Astrocyte of the spinal cord (primary cell): Measurements from ENCODE around the gene CYP24A1.

Experiments used
- DNase-seq: peaks from one replicate; pipeline ENCODE4 v3.0.0; 2011; ENCODE audit warnings: low read depth, low spot score
- H3K4me3 ChIP-seq: 2 replicates; pipeline ENCODE4 v1.5.1; 2011; ENCODE audit warnings: low read depth, mild to moderate bottlenecking, low read length, moderate library complexity
- in situ Hi-C: cut with HindIII; loops from 2 replicates; pipeline ENCODE4 v1.10.0; 2017; ENCODE audit warnings: low sequenced_read_pairs
- TF ChIP-seq, protein P1 (sequence below): IDR thresholded peaks from 2 replicates; pipeline ENCODE4 v1.5.1; 2012; ENCODE audit warnings: low read depth, mild to moderate bottlenecking, low read length, inconsistent platforms

CYP24A1 gene

GRCh38 chr20:54163402-54163801 lies 10.4 kb downstream of the CYP24A1 start:
- no peak overlapping the region for H3K4me3 ChIP-seq
- TF ChIP-seq, protein P1, sequence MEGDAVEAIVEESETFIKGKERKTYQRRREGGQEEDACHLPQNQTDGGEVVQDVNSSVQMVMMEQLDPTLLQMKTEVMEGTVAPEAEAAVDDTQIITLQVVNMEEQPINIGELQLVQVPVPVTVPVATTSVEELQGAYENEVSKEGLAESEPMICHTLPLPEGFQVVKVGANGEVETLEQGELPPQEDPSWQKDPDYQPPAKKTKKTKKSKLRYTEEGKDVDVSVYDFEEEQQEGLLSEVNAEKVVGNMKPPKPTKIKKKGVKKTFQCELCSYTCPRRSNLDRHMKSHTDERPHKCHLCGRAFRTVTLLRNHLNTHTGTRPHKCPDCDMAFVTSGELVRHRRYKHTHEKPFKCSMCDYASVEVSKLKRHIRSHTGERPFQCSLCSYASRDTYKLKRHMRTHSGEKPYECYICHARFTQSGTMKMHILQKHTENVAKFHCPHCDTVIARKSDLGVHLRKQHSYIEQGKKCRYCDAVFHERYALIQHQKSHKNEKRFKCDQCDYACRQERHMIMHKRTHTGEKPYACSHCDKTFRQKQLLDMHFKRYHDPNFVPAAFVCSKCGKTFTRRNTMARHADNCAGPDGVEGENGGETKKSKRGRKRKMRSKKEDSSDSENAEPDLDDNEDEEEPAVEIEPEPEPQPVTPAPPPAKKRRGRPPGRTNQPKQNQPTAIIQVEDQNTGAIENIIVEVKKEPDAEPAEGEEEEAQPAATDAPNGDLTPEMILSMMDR = no peak
- DNase-seq = no peak
- in situ Hi-C loops = no loop called here

DNA sequence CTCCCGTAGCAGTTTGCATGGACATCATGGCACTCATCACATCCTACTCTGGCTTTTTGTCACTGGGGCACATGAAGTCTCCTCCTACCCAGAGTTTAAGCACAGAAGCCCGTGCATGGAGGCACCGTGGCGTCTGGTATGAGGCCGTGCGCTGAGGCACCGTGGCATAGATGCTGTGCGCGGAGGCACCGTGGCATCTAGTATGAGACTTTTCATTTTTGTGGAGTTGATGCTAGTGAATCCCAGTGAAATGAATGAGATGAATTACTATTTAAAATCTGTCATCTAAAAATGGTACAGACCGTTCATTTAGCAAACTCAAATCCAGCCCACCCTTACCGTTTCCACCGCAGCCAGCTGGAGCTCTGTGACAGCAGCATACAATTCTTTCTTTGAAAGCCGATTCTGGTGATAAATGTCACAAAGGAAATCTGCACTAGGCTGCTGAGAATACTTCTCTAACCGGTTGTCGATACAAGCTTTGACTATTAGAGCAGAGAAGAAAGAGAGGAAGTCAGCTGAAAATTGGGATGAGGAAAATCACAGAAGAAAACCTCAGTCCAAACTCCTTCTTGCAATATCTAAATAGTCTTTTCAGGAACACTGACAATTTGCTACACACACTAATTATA lies 11.3 kb downstream of the CYP24A1 start:
- no peak overlapping the region for H3K4me3 ChIP-seq
- in situ Hi-C loops = no loop called here
- TF ChIP-seq, protein P1 = no peak
- no peak for DNase-seq

DNA sequence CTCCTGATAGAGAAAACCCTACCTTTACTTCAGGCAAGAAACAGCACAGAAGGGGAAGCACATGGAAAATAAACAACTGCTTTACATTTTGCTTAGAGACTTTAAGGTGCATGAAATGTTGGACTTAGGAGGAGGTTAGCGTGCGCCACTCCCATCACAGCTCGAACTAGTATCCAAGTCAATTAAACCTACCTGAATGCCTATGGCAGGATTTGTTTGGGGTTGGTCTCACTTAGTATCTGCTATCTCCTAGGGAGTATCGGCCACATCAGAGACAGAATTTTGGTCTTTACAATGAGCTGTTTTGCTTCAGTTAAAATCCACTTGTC lies 12.0 kb downstream of the CYP24A1 start:
- no peak for DNase-seq
- in situ Hi-C loops = no loop called here
- H3K4me3 ChIP-seq = no peak overlapping the region
- TF ChIP-seq, protein P1 = no peak

DNA sequence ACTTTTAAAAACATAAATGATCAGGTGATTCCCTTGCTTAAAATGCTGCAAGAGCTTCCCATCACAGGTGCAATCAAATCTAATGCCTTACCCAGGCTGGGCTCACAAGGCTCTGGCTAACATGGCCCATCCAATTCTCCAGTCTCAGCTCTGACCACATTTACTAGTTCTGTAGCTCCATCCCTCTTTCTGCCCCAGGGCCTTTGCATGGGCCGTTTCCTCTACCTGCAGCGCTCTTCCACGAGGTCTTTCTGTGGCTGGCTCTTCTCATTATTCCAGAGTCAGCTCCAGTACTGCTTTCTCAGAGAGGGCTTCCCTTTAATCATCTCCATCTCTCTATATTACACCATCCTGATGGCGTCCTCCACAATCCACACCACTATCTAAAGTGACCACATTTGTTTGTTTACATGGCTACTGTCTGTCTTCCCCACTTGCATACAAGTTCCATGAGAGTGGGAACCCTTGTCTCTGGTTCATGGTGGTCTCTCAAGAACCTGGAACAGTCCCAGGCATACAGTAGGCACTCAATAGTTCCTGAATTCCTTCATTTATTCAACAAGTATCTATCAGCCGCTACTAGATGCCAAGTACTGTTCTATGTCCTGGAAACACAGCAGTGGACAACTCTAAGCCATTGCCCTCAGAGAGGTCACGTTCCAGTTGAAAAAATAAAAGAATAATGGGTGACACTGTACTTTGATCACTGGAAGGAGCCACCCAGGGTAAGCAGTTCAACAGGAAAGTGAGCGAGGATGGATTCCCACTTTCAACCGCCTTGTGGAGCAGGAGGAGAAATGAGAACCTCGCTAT lies 12.6 kb downstream of the CYP24A1 start:
- no peak for DNase-seq
- in situ Hi-C loops = no loop called here
- no peak overlapping the region for H3K4me3 ChIP-seq
- TF ChIP-seq, protein P1 = no peak

DNA sequence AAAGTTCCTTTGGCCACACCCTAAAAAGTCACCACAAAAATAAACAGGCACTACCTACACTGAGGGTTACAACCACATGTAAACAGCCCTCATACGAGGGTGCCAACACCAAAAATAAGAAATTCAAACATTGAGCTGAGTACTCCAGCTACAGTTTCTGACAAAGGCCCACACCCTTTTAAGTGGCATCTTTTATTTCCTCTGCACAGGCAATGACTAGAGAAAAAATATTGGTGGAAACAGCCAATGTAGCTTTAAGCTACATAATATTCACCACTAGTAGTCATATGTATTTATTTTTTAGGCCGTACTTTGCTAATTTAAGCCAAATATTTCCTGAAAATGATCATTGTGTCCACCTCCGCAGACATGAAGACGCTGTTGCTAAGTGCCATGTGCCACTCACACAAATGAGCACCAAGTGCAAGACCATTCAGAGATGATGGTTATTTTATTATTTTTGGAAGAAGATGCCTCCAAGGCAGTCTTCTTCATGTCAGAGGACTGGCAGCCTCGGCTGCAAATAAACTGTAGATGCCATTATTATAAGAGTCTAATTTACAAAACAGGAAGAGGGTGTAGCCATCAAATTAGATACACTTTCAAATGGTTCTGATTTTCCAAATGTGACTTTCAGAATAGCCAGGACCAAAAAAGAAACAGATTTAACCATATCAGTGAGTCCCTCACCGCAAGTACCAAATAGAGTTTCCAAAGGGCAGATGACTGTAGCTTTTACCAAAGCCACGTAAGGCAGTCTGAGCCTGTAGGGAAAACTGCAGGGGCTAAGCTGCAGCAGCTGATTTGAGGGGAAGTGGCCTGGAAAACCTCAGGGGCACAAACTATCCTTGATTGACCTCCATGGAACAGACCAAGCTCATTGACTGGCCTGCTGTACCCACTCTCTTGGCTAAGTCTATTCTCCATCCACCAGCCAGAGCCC lies 13.4 kb downstream of the CYP24A1 start:
- no peak overlapping the region for H3K4me3 ChIP-seq
- DNase-seq = no peak
- TF ChIP-seq, protein P1 = no peak
- in situ Hi-C loops = no loop called here

DNA sequence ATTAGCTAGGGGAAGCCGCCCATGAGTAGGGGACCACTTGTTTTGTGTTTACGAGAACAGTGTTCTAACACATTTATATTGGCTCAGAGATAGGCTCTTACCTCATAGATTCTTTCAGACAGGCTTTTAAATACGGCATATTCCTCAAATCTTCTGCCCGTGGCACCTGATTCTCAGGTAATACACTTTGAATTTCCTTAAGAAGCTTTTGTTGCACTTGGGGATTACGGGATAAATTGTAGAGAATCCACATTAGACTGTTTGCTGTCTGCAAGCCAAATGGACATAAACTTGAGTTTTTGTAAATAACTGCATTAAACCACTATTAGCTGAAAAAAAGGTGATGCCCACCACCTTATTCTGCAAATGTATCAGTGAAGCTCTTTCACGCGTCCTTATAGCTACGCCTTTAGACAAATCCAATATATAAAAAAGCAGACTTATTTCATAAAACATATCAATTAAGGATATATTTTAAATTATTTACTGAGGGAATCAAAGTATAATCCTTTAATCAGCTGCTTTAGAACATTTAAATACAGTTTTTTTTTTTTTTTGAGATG lies 14.8 kb downstream of the CYP24A1 start:
- H3K4me3 ChIP-seq = no peak overlapping the region
- in situ Hi-C loops = no loop called here
- no peak for DNase-seq
- TF ChIP-seq, protein P1 = no peak
